HepG2 (cell line): ENCODE results near the gene TBKBP1. TPM values are rescaled to one million over a fixed set of nuclear protein-coding genes. Genes with fewer than 3 reads are reported as not detected.

Source experiments
- ATAC-seq: fragments of 200-7000 bp; cut with Tn5 transposase; 3 replicates; pipeline ENCODE4 v1.9.1; 2020; ENCODE audit warnings: mild to moderate bottlenecking, moderate library complexity
- BruUV-seq: library from RNA; stranded (reverse); fragments of 400-500 nt; replicated peaks from 2 replicates; lab custom pipeline; 2021; lab: Mats Ljungman, UMichigan
- CTCF ChIA-PET: fragments of 300-600 bp; formaldehyde crosslinking; extraction: SDS; loops from one replicate; lab custom pipeline; 2021; ENCODE audit warnings: low total read pairs, inconsistent platforms, low intra/inter-chr PET ratio; lab: Yijun Ruan, JAX
- POLR2A ChIA-PET: fragments of 350-600 bp; sonication (Branson Sonifier 250); formaldehyde crosslinking; loops from one replicate; lab custom pipeline; 2020; ENCODE audit warnings: antibody characterized with exemption, inconsistent platforms; lab: Yijun Ruan, JAX
- DNase-seq: peaks from one replicate; pipeline ENCODE4 v3.0.0-alpha.2; 2015; ENCODE audit warnings: low spot score
- FAIRE-seq: peaks from 3 replicates; lab custom pipeline; 2011; peaks lifted over from hg19 to GRCh38; lab: Jason Lieb, UNC
- H2AFZ ChIP-seq: one replicate; pipeline ENCODE4 v1.6.1; 2011; ENCODE audit warnings: low read length, inconsistent platforms
- H3K27ac ChIP-seq: fragments of 300-600 bp; 3 replicates; pipeline ENCODE4 v1.8.0; 2011; ENCODE audit warnings: mixed run types, mild to moderate bottlenecking, mixed read lengths, low read length, inconsistent platforms; ENCODE audit not compliant: insufficient read depth; ENCODE audit errors: extremely low read length
- H3K27me3 ChIP-seq, 2 experiments: fragments of 200-600 bp in 1 of 2; 2 replicates in 1 of 2; 3 replicates in 1 of 2; pipeline versions ENCODE4 v1.6.0 to v1.8.0; 2011; ENCODE audit warnings: low read length in 2 of 2, mild to moderate bottlenecking in 2 of 2, moderate library complexity in 2 of 2, inconsistent platforms in 1 of 2; ENCODE audit not compliant: insufficient read depth in 2 of 2, control insufficient read depth in 1 of 2
- H3K36me3 ChIP-seq, 2 experiments: fragments of 200-600 bp in 1 of 2; replicated peaks in 1 of 2; 2 replicates in 1 of 2; 3 replicates in 1 of 2; pipeline versions ENCODE4 v1.5.1 to v1.8.0; 2011; ENCODE audit warnings: low read length in 2 of 2, inconsistent platforms in 1 of 2; ENCODE audit not compliant: insufficient read depth in 2 of 2, control insufficient read depth in 1 of 2
- H3K4me1 ChIP-seq: 2 replicates; pipeline ENCODE4 v1.5.1; 2012; ENCODE audit warnings: low read length, inconsistent platforms; ENCODE audit not compliant: insufficient read depth
- H3K4me2 ChIP-seq: 2 replicates; pipeline ENCODE4 v1.6.0; 2011; ENCODE audit warnings: low read depth, low read length, inconsistent platforms
- H3K4me3 ChIP-seq, 3 experiments: fragments of 200-600 bp in 1 of 3; sonication (generic), shearing (Covaris generic) in 1 of 3; replicated peaks in 1 of 3; 2 replicates each; pipeline ENCODE4 v1.5.1; 2011 to 2016; ENCODE audit warnings: low read length in 3 of 3, inconsistent platforms in 2 of 3, low read depth in 2 of 3, mild to moderate bottlenecking in 2 of 3, control low read depth in 1 of 3, mixed read lengths in 1 of 3; ENCODE audit not compliant: insufficient read depth in 1 of 3
- H3K79me2 ChIP-seq: one replicate; pipeline ENCODE4 v1.6.1; 2011; ENCODE audit warnings: low read length, inconsistent platforms; ENCODE audit not compliant: insufficient read depth
- H3K9ac ChIP-seq: 2 replicates; pipeline ENCODE4 v1.6.0; 2011; ENCODE audit warnings: mild to moderate bottlenecking, low read depth, low read length, inconsistent platforms; ENCODE audit not compliant: insufficient read depth
- H3K9me3 ChIP-seq: 2 replicates; pipeline ENCODE4 v1.5.1; 2012; ENCODE audit warnings: mild to moderate bottlenecking, low read length
- H4K20me1 ChIP-seq: 2 replicates; pipeline ENCODE4 v1.6.0; 2011; ENCODE audit warnings: inconsistent platforms, mild to moderate bottlenecking, low read length, moderate library complexity; ENCODE audit not compliant: insufficient read depth
- ATF1 ChIP-seq: IDR thresholded peaks from 2 replicates; pipeline ENCODE4 v1.6.1; 2016; ENCODE audit warnings: mild to moderate bottlenecking, control low read depth
- DZIP1 ChIP-seq: sonication (generic); formaldehyde crosslinking; IDR thresholded peaks from 2 replicates; pipeline ENCODE4 v1.5.0; 2020; ENCODE audit warnings: mild to moderate bottlenecking, missing genetic modification reagents
- FOSL1 ChIP-seq: sonication (generic); formaldehyde crosslinking; IDR thresholded peaks from 2 replicates; pipeline ENCODE4 v1.9.0; 2021; ENCODE audit warnings: missing genetic modification reagents, borderline replicate concordance
- GATAD2A ChIP-seq: IDR thresholded peaks from 2 replicates; pipeline ENCODE4 v1.6.1; 2016
- GTF2F1 ChIP-seq: fragments of 150-350 bp; IDR thresholded peaks from 2 replicates; pipeline ENCODE4 v1.6.1; 2014; ENCODE audit warnings: low read length
- KLF9 ChIP-seq: IDR thresholded peaks from 2 replicates; pipeline ENCODE4 v1.6.1; 2016; ENCODE audit warnings: low read depth
- KMT2A ChIP-seq: sonication (generic); formaldehyde crosslinking; IDR thresholded peaks from 2 replicates; pipeline ENCODE4 v1.4.0; 2020; ENCODE audit warnings: missing genetic modification reagents
- MED1 ChIP-seq: sonication (generic); formaldehyde crosslinking; IDR thresholded peaks from 2 replicates; pipeline ENCODE4 v1.4.0; 2020; ENCODE audit warnings: missing genetic modification reagents
- POLR2AphosphoS2 ChIP-seq: IDR thresholded peaks from 2 replicates; pipeline ENCODE4 v1.6.1; 2011; ENCODE audit warnings: low read depth, low read length, improper control_type of control experiment
- POLR2G ChIP-seq: fragments of 200-400 bp; formaldehyde crosslinking; IDR thresholded peaks from 2 replicates; pipeline ENCODE4 v1.6.1; 2018; ENCODE audit warnings: mild to moderate bottlenecking, low read depth, low read length, moderate library complexity
- RARG ChIP-seq: sonication (generic); formaldehyde crosslinking; IDR thresholded peaks from 2 replicates; pipeline ENCODE4 v1.4.0; 2020; ENCODE audit warnings: low read depth, mild to moderate bottlenecking, missing genetic modification reagents
- RNF2 ChIP-seq: fragments of 450-650 bp; conservative IDR thresholded peaks from 2 replicates; pipeline ENCODE4 v1.6.1; 2016; ENCODE audit warnings: low read depth
- SP4 ChIP-seq: sonication (generic); formaldehyde crosslinking; IDR thresholded peaks from 2 replicates; pipeline ENCODE4 v1.8.1; 2023; ENCODE audit warnings: mild to moderate bottlenecking, missing genetic modification reagents
- TERF1 ChIP-seq: sonication (generic); formaldehyde crosslinking; IDR thresholded peaks from 2 replicates; pipeline ENCODE4 v1.8.0; 2022; ENCODE audit warnings: mild to moderate bottlenecking, missing genetic modification reagents, moderate library complexity
- TFDP1 ChIP-seq: IDR thresholded peaks from 2 replicates; pipeline ENCODE4 v1.6.1; 2016; ENCODE audit warnings: missing compliant biosample characterization, missing genetic modification reagents, borderline replicate concordance
- WIZ ChIP-seq: sonication (generic); formaldehyde crosslinking; IDR thresholded peaks from 2 replicates; pipeline ENCODE4 v1.5.1; 2020; ENCODE audit warnings: mild to moderate bottlenecking, missing genetic modification reagents
- ZBTB33 ChIP-seq: sonication (generic); formaldehyde crosslinking; IDR thresholded peaks from 2 replicates; pipeline ENCODE4 v1.4.0; 2020; ENCODE audit warnings: missing genetic modification reagents
- ZFP36 ChIP-seq: fragments of 150-350 bp; IDR thresholded peaks from 2 replicates; pipeline ENCODE4 v1.6.1; 2018; ENCODE audit warnings: borderline replicate concordance, low read length, low read depth; ENCODE audit not compliant: partially characterized antibody
- ZKSCAN5 ChIP-seq: sonication (generic); formaldehyde crosslinking; IDR thresholded peaks from 2 replicates; pipeline ENCODE4 v1.5.1; 2020; ENCODE audit warnings: mild to moderate bottlenecking, missing genetic modification reagents
- WGBS: methylation state at CpG from one replicate; pipeline ENCODE4 v1.1.6; 2017; ENCODE audit warnings: low lambda C conversion rate; 5-methylcytosine and 5-hydroxymethylcytosine counted together
- in situ Hi-C: cut with HindIII; loops from 2 replicates; pipeline ENCODE4 v1.10.0; 2017; ENCODE audit warnings: low pct_unique_long_range_greater_than_20kb; ENCODE audit not compliant: extremely low pct_ligation_motif_present
- intact Hi-C: fragments of 100-400 bp; cut with micrococcal nuclease; formaldehyde crosslinking; loops from one replicate; pipeline ENCODE4 v1.10.0; 2022; ENCODE audit not compliant: unreplicated experiment
- polyA plus RNA-seq, 8 experiments: library from polyadenylated mRNA; depleted of rRNA in 3 of 8; stranded (reverse) in 7 of 8; unstranded in 1 of 8; fragments of >200 nt; fragmentation: Illumina TruSeq in 4 of 8; extraction: Trizol in 4 of 8; gene quantifications; 2 replicates each; pipeline versions ENCODE4 v1.2.1 to v1.2.3, GENCODE V29; 2011 to 2016; ENCODE audit warnings: low read depth in 4 of 8, missing spikeins in 1 of 8, mixed read lengths in 1 of 8; ENCODE audit not compliant: insufficient read depth in 1 of 8
- total RNA-seq, 5 experiments: library from RNA; depleted of rRNA; stranded (reverse); fragments of >200 nt; fragmentation: Illumina TruSeq; extraction: Trizol; gene quantifications; 2 replicates each; pipeline ENCODE4 v1.2.3, GENCODE V29; 2016; ENCODE audit warnings: low read depth in 1 of 5

The TBKBP1 gene
- total and polyA plus RNA-seq, 2 of the 13 experiments (the other 11 are each of a cell fraction or from before 2014, with no cell fraction given) = 2.6 to 7.0 TPM

GRCh38 chr17:47663912-47664623, 29.9 kb upstream of the TBKBP1 start:
- ChIA-PET CTCF (interaction anchor here (0.9 to 1.4 kb wide), 2 partner anchors 78 to 138 kb away, joined by 4 to 8 read pairs; no protein-coding TSS in a partner anchor), POLR2A (interaction anchor here (1.0 to 6.9 kb wide), 3 partner anchors 9 to 18 kb away, joined by 3 to 59 read pairs (median 3); partner anchors contain the start of gene KPNB1)
- intact Hi-C loops (loop anchor here (1.0 to 2.0 kb wide), 3 partner anchors 13 to 78 kb away; no protein-coding TSS in a partner anchor), in situ Hi-C loops (no loop called here)
- H3K27ac ChIP-seq = no peak overlapping the region
- BruUV-seq = no TSS peak
- H3K4me3 ChIP-seq = no peak overlapping the region
- H3K27me3 ChIP-seq = no peaks in the 10 kb centered on the region
- H4K20me1 ChIP-seq = peaks cover 19% of the 10 kb centered on the region
- H3K4me1 ChIP-seq = no peaks in the 10 kb centered on the region
- peak; percentile 42 for FAIRE-seq
- H3K9me3 ChIP-seq = no peaks in the 10 kb centered on the region
- H3K9ac ChIP-seq = no peak overlapping the region
- H3K4me2 ChIP-seq = no peak overlapping the region
- H3K36me3 ChIP-seq = peaks cover 45 to 91% of the 10 kb centered on the region in 2 experiments
- no peak overlapping the region for H2AFZ ChIP-seq
- 76% methylated on average over 6 of the region's 6 CpGs for WGBS
- no peaks in the 10 kb centered on the region for H3K79me2 ChIP-seq
- peak; percentile 63 for DNase-seq
- peak; percentile 86 for ATAC-seq
- no peak for TF ChIP-seq ZBTB33 (CRISPR knock-in tag)
- no peak for TF ChIP-seq ZKSCAN5 (CRISPR knock-in tag)
- no peak for TF ChIP-seq KMT2A (CRISPR knock-in tag)
- no peak for TF ChIP-seq WIZ
- no peak for TF ChIP-seq GTF2F1
- no peak for TF ChIP-seq RNF2
- no peak for TF ChIP-seq KLF9 (CRISPR knock-in tag)
- TF ChIP-seq POLR2G = peak; percentile 51; the same call in 1 of the 2 replicates
- TF ChIP-seq POLR2AphosphoS2 = no peak
- TF ChIP-seq GATAD2A = 0 out of 2 replicates have a peak, but pooled peaks have one; percentile 11
- no peak for TF ChIP-seq TERF1 (CRISPR knock-in tag)
- no peak for TF ChIP-seq RARG (CRISPR knock-in tag)
- TF ChIP-seq ATF1 (CRISPR knock-in tag) = no peak
- TF ChIP-seq MED1 (CRISPR knock-in tag) = no peak
- no peak for TF ChIP-seq DZIP1 (CRISPR knock-in tag)
- no peak for TF ChIP-seq SP4
- no peak for TF ChIP-seq TFDP1
- no peak for TF ChIP-seq FOSL1
- TF ChIP-seq ZFP36 = no peak
